Fibroblast of lung (primary cell): ENCODE results near the gene COL3A1. TPM values are rescaled to one million over a fixed set of nuclear protein-coding genes. Genes with fewer than 3 reads are reported as not detected.

Experiments used
- DNase-seq, 2 donors: peaks; one replicate each; pipeline versions ENCODE4 v3.0.0 to v3.0.0-alpha.2; 2010; ENCODE audit warnings: low read depth in 2 of 2
- H2AFZ ChIP-seq: 2 replicates; pipeline ENCODE4 v1.5.1; 2012; ENCODE audit warnings: low read length, control low read depth, inconsistent platforms
- H3K27ac ChIP-seq: 2 replicates; pipeline ENCODE4 v1.5.1; 2011; ENCODE audit warnings: low read length, control low read depth; ENCODE audit not compliant: insufficient read depth
- H3K27me3 ChIP-seq: 2 replicates; pipeline ENCODE4 v1.5.1; 2011; ENCODE audit warnings: mild to moderate bottlenecking, low read length; ENCODE audit not compliant: control insufficient read depth, insufficient read depth
- H3K36me3 ChIP-seq: 2 replicates; pipeline ENCODE4 v1.5.1; 2011; ENCODE audit warnings: low read length; ENCODE audit not compliant: control insufficient read depth, insufficient read depth
- H3K4me1 ChIP-seq: 2 replicates; pipeline ENCODE4 v1.5.1; 2011; ENCODE audit warnings: low read length; ENCODE audit not compliant: control insufficient read depth, insufficient read depth; ENCODE audit errors: extremely low read depth
- H3K4me2 ChIP-seq: 2 replicates; pipeline ENCODE4 v1.5.1; 2011; ENCODE audit warnings: low read length, control low read depth; ENCODE audit not compliant: insufficient read depth; ENCODE audit errors: extremely low read depth
- H3K4me3 ChIP-seq, 4 experiments: fragments of 200-600 bp in 1 of 4; sonication (generic) in 1 of 4; replicated peaks in 1 of 4; 2 replicates each; pipeline ENCODE4 v1.5.1; 2011 to 2016; ENCODE audit warnings: low read length in 4 of 4, low read depth in 3 of 4, mild to moderate bottlenecking in 3 of 4, control low read depth in 2 of 4, inconsistent platforms in 1 of 4, mixed read lengths in 1 of 4; ENCODE audit not compliant: insufficient read depth in 1 of 4; ENCODE audit errors: control extremely low read depth in 1 of 4
- H3K79me2 ChIP-seq: 2 replicates; pipeline ENCODE4 v1.5.1; 2012; ENCODE audit warnings: mild to moderate bottlenecking, low read length, inconsistent platforms; ENCODE audit not compliant: control insufficient read depth, insufficient read depth
- H3K9ac ChIP-seq: 2 replicates; pipeline ENCODE4 v1.5.1; 2011; ENCODE audit warnings: mild to moderate bottlenecking, low read length, control low read depth; ENCODE audit not compliant: insufficient read depth
- H3K9me3 ChIP-seq: 2 replicates; pipeline ENCODE4 v1.5.1; 2012; ENCODE audit warnings: low read depth, low read length; ENCODE audit not compliant: control insufficient read depth, insufficient read depth
- H4K20me1 ChIP-seq: 2 replicates; pipeline ENCODE4 v1.5.1; 2011; ENCODE audit warnings: low read length; ENCODE audit not compliant: control insufficient read depth, insufficient read depth; ENCODE audit errors: extremely low read depth
- CTCF ChIP-seq, 2 donors: IDR thresholded peaks in 1 of 2; conservative IDR thresholded peaks in 1 of 2; 1 replicate in 1 of 2; 2 replicates in 1 of 2; pipeline ENCODE4 v1.5.1; 2011 to 2012; ENCODE audit warnings: low read length in 2 of 2, control low read depth in 1 of 2, inconsistent platforms in 1 of 2, low read depth in 1 of 2, mild to moderate bottlenecking in 1 of 2
- EZH2 ChIP-seq: IDR thresholded peaks from 2 replicates; pipeline ENCODE4 v1.5.1; 2012; ENCODE audit warnings: low read length, control low read depth, mild to moderate bottlenecking; ENCODE audit errors: missing control alignments
- polyA plus RNA-seq, 2 donors: library from polyadenylated mRNA; depleted of rRNA in 1 of 2; stranded (reverse) in 1 of 2; unstranded in 1 of 2; fragments of >200 nt; gene quantifications; 2 replicates each; pipeline ENCODE4 v1.2.1, GENCODE V29; 2011 to 2012; ENCODE audit warnings: missing spikeins in 1 of 2
- total RNA-seq: library from RNA; depleted of rRNA; stranded (reverse); fragments of >200 nt; gene quantifications from 2 replicates; pipeline ENCODE4 v1.2.1, GENCODE V29; 2014

The COL3A1 gene
- total and polyA plus RNA-seq, 2 donors (not counting 1 experiment from before 2014, with no cell fraction given): 925 to 2,255 TPM

- no peak overlapping the region for H2AFZ ChIP-seq
- peaks cover 15% of the 10 kb centered on the region for H3K4me1 ChIP-seq
- no peaks in the 10 kb centered on the region for H3K36me3 ChIP-seq
- peak; percentile 90 to 96 for DNase-seq
- peak overlapping the region; percentile 42 for H3K4me2 ChIP-seq
- no peak overlapping the region for H3K9ac ChIP-seq
- H3K4me3 ChIP-seq: no peak overlapping the region
- H4K20me1 ChIP-seq: no peaks in the 10 kb centered on the region
- H3K27ac ChIP-seq: peak overlapping the region; percentile 81
- H3K27me3 ChIP-seq: no peaks in the 10 kb centered on the region
- H3K9me3 ChIP-seq: no peaks in the 10 kb centered on the region
- TF ChIP-seq CTCF (conservative IDR thresholded peaks at IDR 0.05 in 1 of 2, IDR thresholded peaks at IDR 0.05 in 1 of 2; ENCODE audit: low read depth in 1 of 2, low read length in 2 of 2) (no peak), EZH2 (no peak)
- no peaks in the 10 kb centered on the region for H3K79me2 ChIP-seq
Observed at GRCh38 chr2:189022053-189022481, 47.9 kb downstream of the COL3A1 start.

- Histone ChIP-seq H3K27ac (peak overlapping the region; percentile 81), H3K79me2 (no peaks in the 10 kb centered on the region), H3K4me3 (no peak overlapping the region), H3K27me3 (no peaks in the 10 kb centered on the region), H3K4me1 (peaks cover 15% of the 10 kb centered on the region), H2AFZ (no peak overlapping the region), H3K9me3 (no peaks in the 10 kb centered on the region), H3K9ac (no peak overlapping the region), H3K4me2 (peak overlapping the region; percentile 60), H4K20me1 (no peaks in the 10 kb centered on the region), H3K36me3 (no peaks in the 10 kb centered on the region)
- TF ChIP-seq CTCF (conservative IDR thresholded peaks at IDR 0.05 in 1 of 2, IDR thresholded peaks at IDR 0.05 in 1 of 2; ENCODE audit: low read depth in 1 of 2, low read length in 2 of 2): no peak
- no peak for TF ChIP-seq EZH2
- peak in 1 of 2 donors; percentile 90 for DNase-seq
Observed at GRCh38 chr2:189022492-189022891, 48.3 kb downstream of the COL3A1 start.

- Histone ChIP-seq H3K27ac (no peak overlapping the region), H3K9me3 (no peaks in the 10 kb centered on the region), H3K4me2 (no peak overlapping the region), H3K9ac (no peak overlapping the region), H3K79me2 (no peaks in the 10 kb centered on the region), H3K4me3 (no peak overlapping the region), H2AFZ (no peak overlapping the region), H3K4me1 (peaks cover 8% of the 10 kb centered on the region), H3K27me3 (no peaks in the 10 kb centered on the region), H4K20me1 (no peaks in the 10 kb centered on the region), H3K36me3 (no peaks in the 10 kb centered on the region)
- no peak for TF ChIP-seq EZH2
- peak; percentile 45 to 50 for TF ChIP-seq CTCF (conservative IDR thresholded peaks at IDR 0.05 in 1 of 2, IDR thresholded peaks at IDR 0.05 in 1 of 2; ENCODE audit: low read depth in 1 of 2, low read length in 2 of 2)
- DNase-seq: peak in 1 of 2 donors; percentile 35
Observed at GRCh38 chr2:189024901-189025618, 50.9 kb downstream of the COL3A1 start.
